ENCODE results near the gene C11orf86.

- no peak for TF ChIP-seq CTCF (IDR thresholded peaks at IDR 0.05)
- TF ChIP-seq POLR2AphosphoS5 (IDR thresholded peaks at IDR 0.05), result peak in 1 of 2 donors; percentile 24
Measured at GRCh38 chr11:66981976-66982578, 7.0 kb downstream of the C11orf86 start.
